Stomach (tissue), 4 donors: ENCODE data around the gene SPAG16.

Experiments
- CTCF ChIP-seq, 7 experiments: fragments of 450-650 bp in 4 of 7; fragments of 200-600 bp in 3 of 7; sonication (generic) in 3 of 7; IDR thresholded peaks; one replicate each; pipeline ENCODE4 v1.5.1; 2016 to 2019; ENCODE audit warnings: antibody characterized with exemption in 7 of 7, control low read depth in 2 of 7, mild to moderate bottlenecking in 1 of 7
- EP300 ChIP-seq: sonication (generic); formaldehyde crosslinking; IDR thresholded peaks from one replicate; pipeline ENCODE4 v1.6.1; 2017; ENCODE audit warnings: antibody characterized with exemption
- POLR2A ChIP-seq, 4 donors: fragments of 450-650 bp; IDR thresholded peaks; one replicate each; pipeline ENCODE4 v1.6.1; 2016; ENCODE audit warnings: antibody characterized with exemption in 4 of 4, control low read depth in 2 of 4, mild to moderate bottlenecking in 1 of 4, moderate library complexity in 1 of 4
- POLR2AphosphoS5 ChIP-seq, 3 donors: sonication (generic); formaldehyde crosslinking; IDR thresholded peaks; one replicate each; pipeline ENCODE4 v1.6.1; 2016; ENCODE audit warnings: antibody characterized with exemption in 3 of 3

DNA sequence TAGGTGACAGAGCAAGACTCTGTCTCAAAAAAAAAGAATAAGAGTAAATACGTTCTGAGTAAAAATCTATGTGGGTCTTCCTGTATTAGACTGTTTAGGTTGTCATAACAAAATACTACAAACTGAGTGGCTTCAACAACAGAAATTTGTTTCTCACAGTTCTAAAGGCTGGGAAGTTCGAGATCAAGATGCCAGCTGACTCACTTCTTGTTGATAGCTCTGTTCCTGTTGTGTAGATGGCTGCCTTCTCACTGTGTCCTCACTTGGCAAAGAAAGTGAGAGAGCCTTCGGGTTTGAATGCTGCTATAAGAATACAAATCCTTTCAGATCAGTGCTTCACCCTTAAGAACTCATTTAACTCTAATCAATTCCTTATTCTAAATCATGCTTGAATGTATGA lies 696.6 kb downstream of the SPAG16 start:
- TF ChIP-seq EP300 (no peak), CTCF (IDR thresholded peaks at IDR 0.05) (no peak), POLR2AphosphoS5 (IDR thresholded peaks at IDR 0.05) (no peak), POLR2A (IDR thresholded peaks at IDR 0.05) (no peak)
